ENCODE data around the gene ASB15. TPM values are rescaled to one million over a fixed set of nuclear protein-coding genes. Genes with fewer than 3 reads are reported as not detected.
"Not testable (repeated sequence)": the region's sequence is repeated elsewhere in the genome, so short reads cannot be mapped to it uniquely, and the experiment has no call there.

ASB15 gene
- polyA plus RNA-seq (2013, experiment 1 of 4): not detected
- not detected for polyA plus RNA-seq (2013, experiment 2 of 4)
- polyA plus RNA-seq (2013, experiment 3 of 4): not detected
- not detected for polyA plus RNA-seq (2013, experiment 4 of 4)

- no peaks in the 10 kb centered on the region for H3K27me3 ChIP-seq (ENCODE audit: control insufficient read depth, insufficient read depth, low read length, poor library complexity, severe bottlenecking)
- H3K4me3 ChIP-seq (ENCODE audit: insufficient read depth, low read depth, low read length): no peak within 1 kb of the TSS
- 78 to 85% methylated on average over 4 of the region's 4 CpGs for WGBS, 2 experiments
- H3K4me1 ChIP-seq (ENCODE audit: control insufficient read depth, insufficient read depth, low read length): peaks cover 11% of the 10 kb centered on the region
- H3K27ac ChIP-seq (ENCODE audit: insufficient read depth, low read depth, low read length, poor library complexity, severe bottlenecking): no peak within 1 kb of the TSS
- H3K9me3 ChIP-seq (ENCODE audit: control insufficient read depth, low read length): no peaks in the 10 kb centered on the region
- H3K36me3 ChIP-seq (ENCODE audit: control insufficient read depth, insufficient read depth, low read length): no peaks in the 10 kb centered on the region
Measured at GRCh38 chr7:123601530-123601929, at the start of gene ASB15. Gene ASB15 (plus strand): TSS chr7:123601821. CDS start chr7:123614503, 12,682 bp downstream.

DNA sequence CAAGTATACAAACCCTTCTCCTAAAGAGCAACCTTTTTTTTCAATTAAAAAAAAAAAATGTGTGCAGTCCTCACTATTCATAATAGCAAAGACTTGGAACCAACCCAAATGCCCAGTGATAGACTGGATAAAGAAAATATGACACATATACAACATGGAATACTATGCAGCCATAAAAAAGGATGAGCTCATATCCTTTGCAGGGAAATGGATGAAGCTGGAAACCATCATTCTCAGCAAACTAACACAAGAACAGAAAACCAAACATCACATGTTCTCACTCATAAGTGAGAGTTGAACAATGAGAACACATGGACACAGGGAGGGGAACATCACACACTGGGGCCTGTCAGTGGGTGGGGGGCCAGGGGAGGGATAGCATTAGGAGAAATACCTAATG is 49.5 kb upstream of the ASB15 start:
- not testable (repeated sequence) for H3K4me1 ChIP-seq (ENCODE audit: control insufficient read depth, insufficient read depth, low read length); H3K9me3 ChIP-seq (ENCODE audit: control insufficient read depth, low read length); H3K4me3 ChIP-seq (ENCODE audit: insufficient read depth, low read depth, low read length); H3K36me3 ChIP-seq (ENCODE audit: control insufficient read depth, insufficient read depth, low read length); H3K27ac ChIP-seq (ENCODE audit: insufficient read depth, low read depth, low read length, poor library complexity, severe bottlenecking); H3K27me3 ChIP-seq (ENCODE audit: control insufficient read depth, insufficient read depth, low read length, poor library complexity, severe bottlenecking)

GRCh38 chr7:123552641-123553040 is 49.0 kb upstream of the ASB15 start:
- WGBS, 2 experiments: 95 to 96% methylated on average over 2 of the region's 2 CpGs
- Histone ChIP-seq H3K36me3 (ENCODE audit: control insufficient read depth, insufficient read depth, low read length) (no peaks in the 10 kb centered on the region), H3K27me3 (ENCODE audit: control insufficient read depth, insufficient read depth, low read length, poor library complexity, severe bottlenecking) (no peaks in the 10 kb centered on the region)

GRCh38 chr7:123553159-123553558 is 48.5 kb upstream of the ASB15 start:
- Histone ChIP-seq H3K9me3 (ENCODE audit: control insufficient read depth, low read length) (no peaks in the 10 kb centered on the region), H3K27ac (ENCODE audit: insufficient read depth, low read depth, low read length, poor library complexity, severe bottlenecking) (no peak overlapping the region), H3K4me3 (ENCODE audit: insufficient read depth, low read depth, low read length) (no peak overlapping the region), H3K4me1 (ENCODE audit: control insufficient read depth, insufficient read depth, low read length) (no peaks in the 10 kb centered on the region), H3K36me3 (ENCODE audit: control insufficient read depth, insufficient read depth, low read length) (no peaks in the 10 kb centered on the region), H3K27me3 (ENCODE audit: control insufficient read depth, insufficient read depth, low read length, poor library complexity, severe bottlenecking) (no peaks in the 10 kb centered on the region)
- 87 to 90% methylated on average over 2 to 3 of the region's 3 CpGs for WGBS, 2 experiments

More at GRCh38 chr7:123552641-123553040, 49.0 kb upstream of the ASB15 start:
- Histone ChIP-seq H3K27ac (ENCODE audit: insufficient read depth, low read depth, low read length, poor library complexity, severe bottlenecking) (no peak overlapping the region), H3K4me1 (ENCODE audit: control insufficient read depth, insufficient read depth, low read length) (no peaks in the 10 kb centered on the region), H3K4me3 (ENCODE audit: insufficient read depth, low read depth, low read length) (no peak overlapping the region), H3K9me3 (ENCODE audit: control insufficient read depth, low read length) (no peaks in the 10 kb centered on the region)

DNA sequence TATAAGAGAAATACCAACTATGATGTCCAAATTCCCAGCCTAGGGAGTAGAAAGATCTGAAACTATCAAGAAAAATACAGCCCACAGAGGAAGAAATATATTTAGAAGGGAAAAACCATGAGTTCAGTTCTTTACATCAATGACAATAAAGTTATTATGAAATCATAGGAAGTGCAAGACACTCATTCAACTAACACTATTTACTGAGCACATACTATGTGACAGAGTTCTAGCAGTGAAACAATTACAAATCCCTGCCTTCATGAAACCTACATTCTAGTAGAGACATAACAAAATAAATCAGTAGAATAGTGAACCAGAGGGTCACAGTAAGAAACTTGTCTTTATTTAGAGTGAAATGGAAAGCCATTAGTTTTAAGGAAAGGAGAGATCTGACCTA is 46.1 kb upstream of the ASB15 start:
- H3K27ac ChIP-seq (ENCODE audit: insufficient read depth, low read depth, low read length, poor library complexity, severe bottlenecking): no peak overlapping the region
- no peak overlapping the region for H3K4me3 ChIP-seq (ENCODE audit: insufficient read depth, low read depth, low read length)
- H3K4me1 ChIP-seq (ENCODE audit: control insufficient read depth, insufficient read depth, low read length): no peaks in the 10 kb centered on the region
- no peaks in the 10 kb centered on the region for H3K36me3 ChIP-seq (ENCODE audit: control insufficient read depth, insufficient read depth, low read length)
- no peaks in the 10 kb centered on the region for H3K9me3 ChIP-seq (ENCODE audit: control insufficient read depth, low read length)
- H3K27me3 ChIP-seq (ENCODE audit: control insufficient read depth, insufficient read depth, low read length, poor library complexity, severe bottlenecking): no peaks in the 10 kb centered on the region

DNA sequence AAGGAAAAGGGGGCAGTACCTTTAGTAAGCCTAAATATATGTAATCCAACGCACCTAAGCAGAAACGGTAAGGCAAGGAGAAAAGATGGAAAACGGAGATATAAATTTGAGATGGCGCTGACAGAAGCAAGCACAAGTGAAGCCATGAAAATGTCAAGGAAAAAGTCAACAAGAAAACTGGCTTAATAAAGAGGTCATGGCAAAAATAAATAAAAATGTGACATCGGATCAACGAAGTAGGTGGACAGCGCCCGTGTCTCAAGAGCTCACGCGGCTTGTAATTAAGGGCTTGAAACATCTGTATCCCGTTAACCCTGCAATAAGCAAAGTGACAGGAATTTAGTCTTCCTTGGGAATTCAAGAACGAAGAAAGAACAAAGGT is 44.6 kb upstream of the ASB15 start:
- 6 to 10% methylated on average over 12 of the region's 12 CpGs for WGBS, 2 experiments
- H3K27me3 ChIP-seq (ENCODE audit: control insufficient read depth, insufficient read depth, low read length, poor library complexity, severe bottlenecking): no peaks in the 10 kb centered on the region
- H3K36me3 ChIP-seq (ENCODE audit: control insufficient read depth, insufficient read depth, low read length): no peaks in the 10 kb centered on the region
- H3K4me3 ChIP-seq (ENCODE audit: insufficient read depth, low read depth, low read length): peak overlapping the region; percentile 99
- H3K27ac ChIP-seq (ENCODE audit: insufficient read depth, low read depth, low read length, poor library complexity, severe bottlenecking): peak overlapping the region; percentile 85
- no peaks in the 10 kb centered on the region for H3K4me1 ChIP-seq (ENCODE audit: control insufficient read depth, insufficient read depth, low read length)
- H3K9me3 ChIP-seq (ENCODE audit: control insufficient read depth, low read length): no peaks in the 10 kb centered on the region

- peak within 1 kb of the TSS; percentile 99 for H3K4me3 ChIP-seq (ENCODE audit: insufficient read depth, low read depth, low read length)
- no peaks in the 10 kb centered on the region for H3K27me3 ChIP-seq (ENCODE audit: control insufficient read depth, insufficient read depth, low read length, poor library complexity, severe bottlenecking)
- WGBS, 2 experiments: 8 to 9% methylated on average over 40 of the region's 40 CpGs
- no peaks in the 10 kb centered on the region for H3K9me3 ChIP-seq (ENCODE audit: control insufficient read depth, low read length)
- H3K4me1 ChIP-seq (ENCODE audit: control insufficient read depth, insufficient read depth, low read length): no peaks in the 10 kb centered on the region
- peak within 1 kb of the TSS; percentile 85 for H3K27ac ChIP-seq (ENCODE audit: insufficient read depth, low read depth, low read length, poor library complexity, severe bottlenecking)
- no peaks in the 10 kb centered on the region for H3K36me3 ChIP-seq (ENCODE audit: control insufficient read depth, insufficient read depth, low read length)
Measured at GRCh38 chr7:123557398-123558288, 44.0 kb upstream of the ASB15 start, which contains the start of gene NDUFA5. Gene NDUFA5 (minus strand): TSS chr7:123557818. CDS start chr7:123557795, 23 bp downstream.

- H3K36me3 ChIP-seq (ENCODE audit: control insufficient read depth, insufficient read depth, low read length): no peaks in the 10 kb centered on the region
- no peaks in the 10 kb centered on the region for H3K4me1 ChIP-seq (ENCODE audit: control insufficient read depth, insufficient read depth, low read length)
- H3K27ac ChIP-seq (ENCODE audit: insufficient read depth, low read depth, low read length, poor library complexity, severe bottlenecking): no peak overlapping the region
- no peaks in the 10 kb centered on the region for H3K9me3 ChIP-seq (ENCODE audit: control insufficient read depth, low read length)
- WGBS, 2 experiments: 91 to 97% methylated on average over 4 of the region's 4 CpGs
- peak overlapping the region; percentile 99 for H3K4me3 ChIP-seq (ENCODE audit: insufficient read depth, low read depth, low read length)
- no peaks in the 10 kb centered on the region for H3K27me3 ChIP-seq (ENCODE audit: control insufficient read depth, insufficient read depth, low read length, poor library complexity, severe bottlenecking)
Measured at GRCh38 chr7:123558289-123558874, 43.2 kb upstream of the ASB15 start.

DNA sequence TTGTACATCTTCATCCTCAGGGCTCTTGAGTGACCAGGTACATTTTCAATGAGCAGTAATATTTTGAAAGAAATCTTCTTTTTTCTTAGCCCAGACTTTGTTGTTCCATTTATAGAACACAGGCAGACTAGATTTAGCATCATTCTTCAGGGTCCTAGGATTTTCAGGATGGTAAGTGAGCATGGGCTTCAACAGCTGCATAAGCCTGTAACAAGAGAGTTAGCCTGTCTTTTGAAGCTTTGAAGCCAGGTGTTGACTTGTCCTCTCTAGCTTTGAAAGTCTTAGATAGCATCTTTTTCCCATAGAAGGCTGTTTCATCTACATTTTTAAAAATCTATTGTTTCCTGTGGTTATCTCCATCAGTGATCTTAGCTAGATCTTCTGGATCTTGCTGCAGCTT is 39.5 kb upstream of the ASB15 start:
- H3K36me3 ChIP-seq (ENCODE audit: control insufficient read depth, insufficient read depth, low read length): no peaks in the 10 kb centered on the region
- H3K4me1 ChIP-seq (ENCODE audit: control insufficient read depth, insufficient read depth, low read length): no peaks in the 10 kb centered on the region
- no peaks in the 10 kb centered on the region for H3K9me3 ChIP-seq (ENCODE audit: control insufficient read depth, low read length)
- no peaks in the 10 kb centered on the region for H3K27me3 ChIP-seq (ENCODE audit: control insufficient read depth, insufficient read depth, low read length, poor library complexity, severe bottlenecking)
- no peak overlapping the region for H3K4me3 ChIP-seq (ENCODE audit: insufficient read depth, low read depth, low read length)
- H3K27ac ChIP-seq (ENCODE audit: insufficient read depth, low read depth, low read length, poor library complexity, severe bottlenecking): no peak overlapping the region

DNA sequence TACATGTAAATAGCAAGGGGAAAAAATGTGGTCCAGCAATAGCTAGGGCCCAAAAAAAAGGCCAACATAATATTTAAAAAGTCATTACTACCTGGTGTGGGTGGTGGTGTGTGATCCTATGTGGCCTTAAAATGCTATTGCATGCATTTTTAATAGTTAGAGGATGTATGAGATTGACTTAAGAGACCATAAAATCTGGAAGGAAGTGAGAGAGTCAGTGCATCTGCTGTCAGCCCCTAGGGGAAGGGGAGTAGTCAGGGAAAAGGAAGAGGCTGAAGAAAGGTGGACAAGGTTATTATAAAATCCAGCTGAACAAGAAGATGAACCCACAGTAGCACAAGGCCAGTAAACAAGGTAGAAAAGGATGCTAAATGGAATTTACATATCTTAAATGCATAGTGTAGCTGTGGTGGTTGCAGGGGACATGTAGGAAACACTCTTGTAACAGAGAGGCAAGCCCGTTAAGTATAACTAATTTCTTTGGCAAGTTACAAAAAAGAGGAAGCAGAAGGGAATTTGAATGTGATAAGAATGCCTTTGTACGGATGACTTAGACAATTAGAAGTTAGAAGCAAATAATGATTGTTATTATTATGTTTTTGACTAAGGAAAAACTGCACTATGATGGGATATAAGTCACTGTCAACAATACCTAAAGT is 32.1 kb upstream of the ASB15 start:
- Histone ChIP-seq H3K27me3 (ENCODE audit: control insufficient read depth, insufficient read depth, low read length, poor library complexity, severe bottlenecking) (no peaks in the 10 kb centered on the region), H3K9me3 (ENCODE audit: control insufficient read depth, low read length) (no peaks in the 10 kb centered on the region), H3K27ac (ENCODE audit: insufficient read depth, low read depth, low read length, poor library complexity, severe bottlenecking) (no peak overlapping the region), H3K4me1 (ENCODE audit: control insufficient read depth, insufficient read depth, low read length) (no peaks in the 10 kb centered on the region), H3K4me3 (ENCODE audit: insufficient read depth, low read depth, low read length) (no peak overlapping the region), H3K36me3 (ENCODE audit: control insufficient read depth, insufficient read depth, low read length) (no peaks in the 10 kb centered on the region)
- 94 to 96% methylated on average over 2 of the region's 2 CpGs for WGBS, 2 experiments
